Ovary (tissue), 3 donors: ENCODE measurements around the gene HSPA1B.

Experiments
- CTCF ChIP-seq, 3 donors: fragments of 450-650 bp in 2 of 3; fragments of 200-600 bp in 1 of 3; IDR thresholded peaks; one replicate each; pipeline versions ENCODE4 v1.5.1 to v1.8.0; 2016 to 2022; ENCODE audit warnings: antibody characterized with exemption in 3 of 3, mild to moderate bottlenecking in 1 of 3
- EP300 ChIP-seq: sonication (generic); formaldehyde crosslinking; IDR thresholded peaks from one replicate; pipeline ENCODE4 v1.6.1; 2017; ENCODE audit warnings: antibody characterized with exemption
- POLR2A ChIP-seq: fragments of 450-650 bp; IDR thresholded peaks from one replicate; pipeline ENCODE4 v1.6.1; 2017; ENCODE audit warnings: antibody characterized with exemption, mild to moderate bottlenecking, moderate library complexity
- donor health status: DM: no; HTN: no; CAD: no.

- no peak for TF ChIP-seq CTCF (IDR thresholded peaks at IDR 0.05)
- no peak for TF ChIP-seq EP300
- no peak for TF ChIP-seq POLR2A
Observed at GRCh38 chr6:31847276-31847978, 19.9 kb downstream of the HSPA1B start.
